HepG2 (cell line): ENCODE data around the gene ADAMTS16. TPM values are rescaled to one million over a fixed set of nuclear protein-coding genes. Genes with fewer than 3 reads are reported as not detected.
A peak's percentile ranks its signal among the peaks of the same experiment; 100 is the strongest.

Experiments
- ATF7-NPFF ChIP-seq: sonication (generic); formaldehyde crosslinking; IDR thresholded peaks from 2 replicates; pipeline ENCODE4 v1.8.1; 2023; ENCODE audit warnings: mild to moderate bottlenecking, low read depth, missing genetic modification reagents, moderate library complexity
- BRCA1 ChIP-seq: sonication (generic); formaldehyde crosslinking; IDR thresholded peaks from 2 replicates; pipeline ENCODE4 v1.4.0; 2020; ENCODE audit warnings: missing genetic modification reagents
- CENPX ChIP-seq: sonication (generic); formaldehyde crosslinking; IDR thresholded peaks from 2 replicates; pipeline ENCODE4 v1.9.0; 2021; ENCODE audit warnings: mild to moderate bottlenecking, missing genetic modification reagents, moderate library complexity
- EP300 ChIP-seq, 3 experiments: sonication (generic) in 1 of 3; formaldehyde crosslinking in 1 of 3; IDR thresholded peaks; 2 replicates each; pipeline versions ENCODE4 v1.5.1 to v1.6.1; 2011 to 2020; ENCODE audit warnings: low read depth in 2 of 3, low read length in 2 of 3, borderline replicate concordance in 1 of 3, improper control_type of control experiment in 1 of 3, mild to moderate bottlenecking in 1 of 3, missing genetic modification reagents in 1 of 3, moderate library complexity in 1 of 3
- HES4 ChIP-seq: sonication (generic); formaldehyde crosslinking; IDR thresholded peaks from 2 replicates; pipeline ENCODE4 v1.9.0; 2021; ENCODE audit warnings: mild to moderate bottlenecking, missing genetic modification reagents, borderline replicate concordance
- MTA3 ChIP-seq: sonication (generic); formaldehyde crosslinking; IDR thresholded peaks from 2 replicates; pipeline ENCODE4 v1.4.0; 2020; ENCODE audit warnings: missing genetic modification reagents
- MXD3 ChIP-seq: IDR thresholded peaks from 2 replicates; pipeline ENCODE4 v1.6.1; 2016; ENCODE audit warnings: mild to moderate bottlenecking, missing biosample characterization, missing genetic modification reagents
- POLR2G ChIP-seq: fragments of 200-400 bp; formaldehyde crosslinking; IDR thresholded peaks from 2 replicates; pipeline ENCODE4 v1.6.1; 2018; ENCODE audit warnings: mild to moderate bottlenecking, low read depth, low read length, moderate library complexity
- SUZ12 ChIP-seq: fragments of 150-350 bp; IDR thresholded peaks from 2 replicates; pipeline ENCODE4 v1.6.1; 2014; ENCODE audit warnings: low read depth, low read length
- TCF12 ChIP-seq, 2 experiments: fragments of 450-650 bp in 1 of 2; sonication (generic) in 1 of 2; formaldehyde crosslinking in 1 of 2; IDR thresholded peaks; 2 replicates each; pipeline versions ENCODE4 v1.6.1 to v1.8.0; 2017 to 2022; ENCODE audit warnings: antibody characterized with exemption in 1 of 2, mild to moderate bottlenecking in 1 of 2, missing genetic modification reagents in 1 of 2, moderate library complexity in 1 of 2
- THAP8 ChIP-seq: sonication (generic); formaldehyde crosslinking; IDR thresholded peaks from 2 replicates; pipeline ENCODE4 v1.5.1; 2020; ENCODE audit warnings: missing genetic modification reagents, mild to moderate bottlenecking, borderline replicate concordance
- THRA ChIP-seq: sonication (generic); formaldehyde crosslinking; IDR thresholded peaks from 2 replicates; pipeline ENCODE4 v1.4.0; 2020; ENCODE audit warnings: missing genetic modification reagents, borderline replicate concordance
- ZNF20 ChIP-seq: sonication (generic); formaldehyde crosslinking; IDR thresholded peaks from 2 replicates; pipeline ENCODE4 v1.4.0; 2020; ENCODE audit warnings: mild to moderate bottlenecking, moderate library complexity, missing genetic modification reagents
- ZNF318 ChIP-seq: sonication (generic); formaldehyde crosslinking; IDR thresholded peaks from 2 replicates; pipeline ENCODE4 v1.4.0; 2020; ENCODE audit warnings: mild to moderate bottlenecking, missing genetic modification reagents
- ZNF331 ChIP-seq: sonication (generic); formaldehyde crosslinking; IDR thresholded peaks from 2 replicates; pipeline ENCODE4 v1.4.0; 2020; ENCODE audit warnings: missing genetic modification reagents
- ZNF343 ChIP-seq: sonication (generic); formaldehyde crosslinking; IDR thresholded peaks from 2 replicates; pipeline ENCODE4 v1.4.0; 2020; ENCODE audit warnings: mild to moderate bottlenecking, missing genetic modification reagents
- ZNF510 ChIP-seq: sonication (generic); formaldehyde crosslinking; IDR thresholded peaks from 2 replicates; pipeline ENCODE4 v1.4.0; 2020; ENCODE audit warnings: low read depth, mild to moderate bottlenecking, missing genetic modification reagents
- ZNF557 ChIP-seq: sonication (generic); formaldehyde crosslinking; IDR thresholded peaks from 2 replicates; pipeline ENCODE4 v1.4.0; 2020; ENCODE audit warnings: missing genetic modification reagents
- ZNF773 ChIP-seq: sonication (generic); formaldehyde crosslinking; IDR thresholded peaks from 2 replicates; pipeline ENCODE4 v1.4.0; 2020; ENCODE audit warnings: missing genetic modification reagents, borderline replicate concordance
- ZSCAN22 ChIP-seq: sonication (generic); formaldehyde crosslinking; IDR thresholded peaks from 2 replicates; pipeline ENCODE4 v1.4.0; 2020; ENCODE audit warnings: mild to moderate bottlenecking, missing genetic modification reagents
- polyA plus RNA-seq, 8 experiments: library from polyadenylated mRNA; depleted of rRNA in 3 of 8; stranded (reverse) in 7 of 8; unstranded in 1 of 8; fragments of >200 nt; fragmentation: Illumina TruSeq in 4 of 8; extraction: Trizol in 4 of 8; gene quantifications; 2 replicates each; pipeline versions ENCODE4 v1.2.1 to v1.2.3, GENCODE V29; 2011 to 2016; ENCODE audit warnings: low read depth in 4 of 8, missing spikeins in 1 of 8, mixed read lengths in 1 of 8; ENCODE audit not compliant: insufficient read depth in 1 of 8
- total RNA-seq, 5 experiments: library from RNA; depleted of rRNA; stranded (reverse); fragments of >200 nt; fragmentation: Illumina TruSeq; extraction: Trizol; gene quantifications; 2 replicates each; pipeline ENCODE4 v1.2.3, GENCODE V29; 2016; ENCODE audit warnings: low read depth in 1 of 5

ADAMTS16 gene
- total and polyA plus RNA-seq, 2 of the 13 experiments (the other 11 are each of a cell fraction or from before 2014, with no cell fraction given): 0.02 to 0.03 TPM

GRCh38 chr5:5350101-5350500, 210.0 kb downstream of the ADAMTS16 start (continued):
- TF ChIP-seq THAP8 (CRISPR knock-in tag) (no peak), EP300 (IDR thresholded peaks at IDR 0.05; ENCODE audit: low read depth in 2 of 2, low read length in 2 of 2) (peak in 1 of 2 experiments; percentile 72; a peak in 2 of 4 replicates), EP300 (CRISPR knock-in tag; IDR thresholded peaks at IDR 0.05; ENCODE audit: borderline replicate concordance) (no peak; the same call in 1 of the 2 replicates), TCF12 (IDR thresholded peaks at IDR 0.05) (no peak), TCF12 (CRISPR knock-in tag; IDR thresholded peaks at IDR 0.05) (no peak), ZNF773 (CRISPR knock-in tag) (no peak), ZNF510 (CRISPR knock-in tag) (no peak), ZNF20 (CRISPR knock-in tag) (no peak), SUZ12 (no peak), ATF7-NPFF (CRISPR knock-in tag) (no peak), POLR2G (no peak), ZNF318 (CRISPR knock-in tag) (no peak), BRCA1 (CRISPR knock-in tag) (no peak), CENPX (CRISPR knock-in tag) (no peak), THRA (CRISPR knock-in tag) (no peak), ZSCAN22 (CRISPR knock-in tag) (no peak), ZNF557 (no peak), MXD3 (CRISPR knock-in tag) (no peak), HES4 (CRISPR knock-in tag) (no peak), ZNF331 (CRISPR knock-in tag) (no peak), MTA3 (CRISPR knock-in tag) (no peak), ZNF343 (CRISPR knock-in tag) (no peak)
